GM12875 (cell line): ENCODE results near the gene EHHADH.
"Not testable (repeated sequence)": the region's sequence is repeated elsewhere in the genome, so short reads cannot be mapped to it uniquely, and the experiment has no call there.

Experiments
- H3K4me3 ChIP-seq: one replicate; pipeline ENCODE4 v1.5.1; 2011; ENCODE audit warnings: low read depth, low read length, control low read depth
- CTCF ChIP-seq: IDR thresholded peaks from 2 replicates; pipeline ENCODE4 v1.5.1; 2011; ENCODE audit warnings: low read depth, mild to moderate bottlenecking, control low read depth, inconsistent platforms, low read length, moderate library complexity, borderline replicate concordance; ENCODE audit not compliant: insufficient read depth

The EHHADH gene

DNA sequence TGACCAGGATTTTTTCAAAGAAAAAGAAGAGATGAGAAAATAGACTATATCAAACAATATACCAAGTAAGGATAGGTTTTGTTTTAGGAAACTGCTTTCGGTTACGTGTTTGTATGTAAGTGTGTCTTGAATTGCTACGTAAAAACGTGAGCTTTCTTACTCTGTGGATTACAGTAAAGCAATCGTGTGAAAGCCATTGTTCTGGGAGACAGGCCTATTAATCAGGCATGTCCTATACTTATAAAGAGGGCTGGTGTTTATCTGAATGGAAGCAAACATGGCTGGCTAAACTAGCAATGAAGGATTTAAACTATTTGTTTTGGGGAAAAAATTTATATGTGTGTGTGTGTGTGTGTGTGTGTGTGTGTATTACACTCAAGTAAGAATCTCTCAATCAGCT is 2.6 kb downstream of the EHHADH start:
- no peak for TF ChIP-seq CTCF

GRCh38 chr3:185250653-185251052 is 3.2 kb downstream of the EHHADH start:
- H3K4me3 ChIP-seq = no peak overlapping the region
- no peak for TF ChIP-seq CTCF

More for the DNA sequence above, 2.6 kb downstream of the EHHADH start:
- no peak overlapping the region for H3K4me3 ChIP-seq

DNA sequence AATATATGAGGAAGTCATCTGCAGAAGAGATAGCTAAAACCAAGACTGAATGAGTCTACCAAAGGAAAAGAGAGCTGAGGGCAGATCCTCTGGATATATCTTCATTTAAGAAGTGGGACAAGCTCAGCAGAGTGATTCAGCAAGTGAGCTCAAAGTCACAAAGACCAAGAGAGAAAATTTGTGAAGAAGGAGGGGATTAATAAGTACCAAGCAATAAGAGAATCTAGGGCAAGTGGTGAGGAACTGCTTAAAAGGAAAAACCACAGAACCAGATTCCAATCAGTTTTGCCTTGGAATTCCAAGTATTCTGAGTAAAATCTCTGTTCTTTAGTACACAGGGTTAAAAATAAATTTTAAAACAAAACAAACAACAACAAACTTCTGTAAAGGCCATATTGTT is 3.6 kb downstream of the EHHADH start:
- no peak overlapping the region for H3K4me3 ChIP-seq
- no peak for TF ChIP-seq CTCF

- no peak for TF ChIP-seq CTCF
- no peak overlapping the region for H3K4me3 ChIP-seq
Observed at GRCh38 chr3:185242642-185243041, 11.2 kb downstream of the EHHADH start.

GRCh38 chr3:185236969-185237368 is 16.9 kb downstream of the EHHADH start:
- H3K4me3 ChIP-seq = no peak overlapping the region
- no peak for TF ChIP-seq CTCF

- TF ChIP-seq CTCF = no peak
- no peak overlapping the region for H3K4me3 ChIP-seq
Observed at GRCh38 chr3:185233328-185233727, 20.5 kb downstream of the EHHADH start.

GRCh38 chr3:185226526-185226925 is 27.3 kb downstream of the EHHADH start:
- not testable (repeated sequence) for H3K4me3 ChIP-seq

- H3K4me3 ChIP-seq = no peak overlapping the region
- no peak for TF ChIP-seq CTCF
Observed at GRCh38 chr3:185225523-185225922, 28.3 kb downstream of the EHHADH start.
